Stimulated activated CD8-positive, alpha-beta memory T cell treated with anti-CD3 and anti-CD28 coated beads, Interleukin-7, amount 100 ng/mL, for 48 hours (primary cell): ENCODE results near the gene RB1.

ENCODE experiments used
- DNase-seq, 2 donors: peaks; one replicate each; pipeline ENCODE4 v3.0.0-alpha.2; 2020; ENCODE audit warnings: low read depth in 1 of 2; ENCODE audit errors: extremely low read depth in 1 of 2

RB1 gene

DNA sequence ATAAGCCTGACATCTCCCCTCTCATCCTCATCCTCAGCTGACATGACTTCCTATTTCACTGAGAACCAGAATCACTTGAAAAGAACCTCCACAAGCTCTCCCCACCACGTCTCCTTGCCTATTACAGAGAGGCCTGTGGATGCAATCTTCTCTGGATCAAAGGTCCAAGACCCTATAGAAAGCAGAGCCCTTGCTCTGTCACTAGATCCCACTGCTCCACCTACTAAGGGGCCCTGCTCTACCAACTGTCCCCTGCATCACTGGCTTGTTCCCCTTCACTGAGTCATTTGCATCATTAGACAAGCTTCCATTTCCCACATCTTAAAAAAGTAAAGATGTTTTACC is 188.5 kb downstream of the RB1 start:
- DNase-seq: no peak

DNA sequence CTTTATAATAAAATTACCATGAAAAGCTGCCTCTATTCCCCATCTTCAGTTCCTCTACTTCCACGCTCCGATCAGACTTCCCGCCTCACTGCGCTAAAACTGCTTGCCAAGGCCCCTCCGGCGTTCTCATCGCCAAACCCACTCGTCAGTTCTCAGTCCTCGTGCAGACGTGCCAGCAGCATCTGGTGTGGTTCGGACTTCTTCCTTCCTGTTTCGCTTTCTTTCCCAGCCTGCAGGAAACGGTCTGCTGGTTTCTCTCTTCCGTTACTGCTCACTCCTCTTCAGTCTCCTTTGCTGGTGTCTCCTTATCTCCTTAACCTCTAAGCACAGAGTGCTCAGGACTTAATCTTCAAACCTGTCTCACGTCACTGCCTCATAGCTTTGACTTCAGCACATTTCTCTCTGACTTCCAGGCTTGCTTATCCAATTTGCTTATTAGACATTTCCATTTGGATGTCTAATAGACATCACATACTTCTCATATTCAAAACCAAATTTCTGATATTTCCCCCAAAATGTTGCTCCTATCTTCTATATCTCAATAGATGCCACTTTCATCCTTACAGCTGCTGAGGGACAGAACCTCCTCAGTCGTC is 189.0 kb downstream of the RB1 start:
- peak in 1 of 2 donors; percentile 44 for DNase-seq

DNA sequence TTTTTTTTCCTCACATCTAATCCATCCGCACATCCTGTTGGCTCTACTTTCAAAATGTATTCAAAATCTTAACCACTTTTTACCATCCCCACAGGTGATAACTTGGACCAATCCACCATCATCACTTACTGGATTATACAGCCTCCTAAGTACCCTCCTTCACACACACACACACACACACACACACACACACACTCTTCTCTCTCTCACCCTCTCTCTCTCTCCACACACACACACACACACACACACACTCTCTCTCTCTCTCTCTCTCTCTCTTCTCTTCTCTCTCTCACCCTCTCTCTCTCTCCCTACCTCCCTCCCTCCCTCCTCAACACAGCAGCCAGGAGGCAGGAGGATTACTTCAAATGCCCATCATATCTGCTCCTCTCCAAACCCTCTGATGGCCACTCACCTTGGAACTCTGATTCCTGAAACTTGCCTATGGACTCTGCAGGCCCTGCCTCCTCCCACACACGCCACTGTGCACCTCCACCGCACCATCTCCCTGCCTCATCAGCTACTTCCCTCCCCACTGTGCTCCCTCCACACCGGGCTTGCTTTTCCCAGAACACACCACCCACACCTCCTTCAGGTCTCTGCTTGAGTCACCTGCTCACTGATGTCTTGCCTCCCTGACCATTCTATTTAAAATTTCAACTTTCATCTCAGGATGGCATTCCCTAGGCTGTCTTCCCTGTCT is 189.7 kb downstream of the RB1 start:
- no peak for DNase-seq

DNA sequence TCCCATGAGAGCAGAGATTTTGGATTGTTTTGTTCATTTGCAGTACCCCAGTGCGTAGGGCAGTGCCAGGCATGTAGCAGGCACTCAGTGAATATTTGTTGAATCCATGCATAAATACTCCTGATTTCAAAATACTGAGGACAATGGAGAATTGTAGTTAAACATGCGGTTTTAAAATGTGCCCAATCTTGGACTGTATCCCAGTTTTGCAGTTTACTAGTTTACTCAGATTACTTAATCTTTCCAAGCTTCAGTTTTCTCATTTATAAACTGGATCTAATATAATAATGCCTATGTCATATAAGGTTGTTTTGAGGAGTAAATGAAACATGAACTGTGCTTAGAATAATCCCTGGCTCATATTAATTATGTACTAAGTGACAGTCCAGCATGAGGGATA is 190.3 kb downstream of the RB1 start:
- no peak for DNase-seq

- DNase-seq: no peak
Observed at GRCh38 chr13:48494874-48495273, 191.3 kb downstream of the RB1 start.

- DNase-seq: no peak
Observed at GRCh38 chr13:48496271-48497161, 193.0 kb downstream of the RB1 start.

- no peak for DNase-seq
Observed at GRCh38 chr13:48497669-48498068, 194.1 kb downstream of the RB1 start.

DNA sequence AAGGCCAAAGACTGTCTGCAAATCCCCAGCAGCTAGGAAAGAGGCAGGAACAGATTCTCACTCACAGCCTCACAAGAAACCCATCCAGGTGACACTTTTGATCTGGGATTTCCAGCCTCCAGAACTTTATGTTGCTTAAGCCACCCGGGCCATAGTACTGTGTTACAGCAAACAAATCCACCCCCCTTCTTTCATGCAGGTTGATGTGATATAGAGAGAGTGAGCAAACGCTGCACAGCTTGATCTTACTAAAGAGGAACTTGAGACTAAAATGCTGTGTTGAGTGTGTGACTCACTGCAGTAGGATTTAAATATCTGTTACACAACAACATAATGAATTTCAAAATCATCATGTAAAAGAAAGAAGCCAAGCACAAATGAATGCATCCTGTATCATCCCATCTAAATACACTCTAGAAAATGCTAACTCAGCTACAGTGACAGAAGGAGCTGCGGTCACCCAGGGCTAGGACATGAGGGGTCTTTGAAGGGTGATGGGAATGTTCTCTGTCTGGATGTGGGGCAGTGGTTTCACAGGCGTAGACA is 197.2 kb downstream of the RB1 start:
- no peak for DNase-seq

- DNase-seq: no peak
Observed at GRCh38 chr13:48501705-48502104, 198.2 kb downstream of the RB1 start.

GRCh38 chr13:48502601-48503319 is 199.2 kb downstream of the RB1 start:
- DNase-seq: no peak

DNA sequence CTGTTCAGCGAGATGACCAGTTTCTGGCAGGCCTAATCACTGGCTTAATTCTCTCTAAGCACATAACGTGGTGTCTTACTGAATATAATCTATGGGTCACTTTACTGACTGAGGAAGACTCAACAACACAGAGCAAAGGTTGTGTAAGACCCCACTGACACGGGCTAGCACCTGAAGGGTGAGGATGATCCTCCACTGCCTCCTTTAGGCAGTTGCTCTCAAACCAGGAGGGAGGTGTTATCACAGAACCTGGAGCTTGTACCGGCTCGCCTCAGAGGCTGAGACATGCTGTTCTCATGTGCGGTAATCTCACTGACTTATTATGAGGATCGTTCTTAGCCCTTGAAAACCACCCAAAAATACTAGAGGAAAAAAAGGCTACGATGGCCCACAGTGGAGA is 201.1 kb downstream of the RB1 start:
- DNase-seq: no peak

DNA sequence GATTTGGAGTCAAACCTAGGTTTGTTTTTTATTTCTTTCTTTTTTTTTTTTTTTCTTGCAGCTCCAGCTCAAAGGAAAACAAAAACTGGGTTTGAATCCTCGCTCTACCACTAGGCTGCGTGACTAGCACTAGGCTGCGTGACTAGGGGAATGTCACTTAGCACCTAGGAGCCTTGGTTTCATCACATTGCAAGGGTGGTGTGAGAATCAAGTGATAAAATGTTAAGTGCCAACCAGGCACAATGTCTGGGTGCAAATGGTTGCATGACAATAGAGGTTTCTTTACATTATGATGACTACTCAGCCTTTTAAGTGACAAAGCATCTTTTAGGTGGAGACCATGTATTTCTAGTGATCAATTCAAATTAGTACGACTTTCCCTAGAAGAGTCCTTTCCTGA is 201.5 kb downstream of the RB1 start:
- no peak for DNase-seq

GRCh38 chr13:48505597-48506091 is 202.1 kb downstream of the RB1 start:
- DNase-seq: no peak

DNA sequence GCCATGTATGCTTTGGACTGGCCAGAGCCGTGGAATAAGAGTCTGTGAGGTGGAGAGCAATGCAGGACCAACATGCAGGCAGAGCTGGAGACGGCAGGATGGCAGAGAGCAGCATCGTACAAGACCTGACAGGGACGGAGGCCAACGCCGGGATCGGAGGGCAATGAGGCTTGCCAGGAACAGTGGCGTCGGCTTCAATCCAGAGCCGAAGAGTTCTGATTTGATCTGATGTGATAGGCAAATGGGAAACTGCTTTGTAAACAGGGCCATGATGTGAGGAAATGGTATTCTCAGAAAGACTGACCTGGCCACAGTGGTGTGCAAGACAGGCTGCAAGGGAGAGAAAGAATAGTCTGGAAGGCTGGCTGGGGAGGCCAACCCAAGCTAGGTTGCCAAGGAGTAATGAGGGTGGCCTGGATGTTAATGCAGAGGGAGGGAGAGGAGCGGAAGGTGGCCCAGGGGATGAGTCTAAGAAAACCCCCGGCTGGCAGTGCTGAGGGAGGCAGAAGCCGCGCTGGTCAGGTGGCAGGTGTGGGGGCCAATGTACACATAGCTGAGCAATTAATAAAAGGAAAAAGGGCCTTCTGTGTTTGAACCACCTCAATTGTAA is 202.6 kb downstream of the RB1 start:
- no peak for DNase-seq

DNA sequence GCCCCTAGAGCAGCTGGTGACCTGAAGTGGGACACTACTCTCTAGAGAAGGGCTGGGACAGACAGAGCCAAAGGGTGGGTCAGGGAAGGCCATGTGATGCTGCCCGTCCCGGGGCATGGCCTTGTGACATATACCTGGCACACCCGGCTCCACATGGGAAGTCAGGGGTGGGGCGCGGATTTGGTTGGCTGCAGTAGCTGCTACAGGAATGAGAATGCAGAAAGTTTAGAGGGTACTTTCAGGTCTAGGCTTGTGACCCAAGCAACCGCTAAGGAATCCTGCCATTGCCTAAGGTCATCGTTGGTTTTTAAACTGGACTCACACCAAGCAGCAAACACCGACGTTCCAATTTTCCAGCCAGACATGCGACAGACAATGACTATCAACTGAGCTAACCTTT is 203.5 kb downstream of the RB1 start:
- DNase-seq: no peak

DNA sequence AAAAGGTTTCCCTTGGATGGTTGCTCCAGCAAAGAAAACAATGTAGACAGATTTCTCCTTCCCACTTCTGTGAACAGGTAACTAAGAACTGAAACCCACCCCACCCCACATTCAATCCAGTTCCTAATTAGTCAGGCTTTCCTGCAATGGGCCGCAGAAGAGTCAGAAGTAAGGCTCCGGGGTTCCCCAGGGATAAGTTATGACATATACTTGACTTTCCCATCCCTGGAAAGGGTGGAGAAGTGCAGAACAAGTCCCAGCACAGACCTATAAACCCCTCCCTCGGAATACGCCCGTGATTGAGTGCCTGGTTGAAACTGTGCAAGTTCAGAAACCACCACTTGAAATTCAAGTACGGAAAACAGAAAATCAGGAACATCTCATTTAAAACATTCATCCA is 204.5 kb downstream of the RB1 start:
- no peak for DNase-seq

DNA sequence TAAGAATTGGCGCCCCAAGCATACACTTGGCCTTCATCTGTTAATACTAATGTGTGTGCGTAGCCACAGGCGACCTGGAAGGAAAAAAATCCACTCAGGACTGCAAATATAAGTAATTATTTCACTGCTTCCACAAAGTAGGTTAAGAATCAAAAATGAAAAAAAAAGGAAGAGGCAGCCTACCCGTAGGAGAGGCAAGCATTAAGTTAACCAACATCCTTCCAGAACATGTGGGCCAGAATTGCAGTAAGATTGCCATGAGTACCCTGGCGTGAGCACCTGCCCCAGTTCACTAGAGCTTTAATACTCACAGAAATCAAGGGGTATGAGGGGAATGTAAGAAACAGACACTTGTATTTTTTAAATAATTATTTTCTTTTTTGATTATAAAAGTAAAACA is 207.1 kb downstream of the RB1 start:
- DNase-seq: no peak

- no peak for DNase-seq
Observed at GRCh38 chr13:48511621-48512230, 208.2 kb downstream of the RB1 start.

DNA sequence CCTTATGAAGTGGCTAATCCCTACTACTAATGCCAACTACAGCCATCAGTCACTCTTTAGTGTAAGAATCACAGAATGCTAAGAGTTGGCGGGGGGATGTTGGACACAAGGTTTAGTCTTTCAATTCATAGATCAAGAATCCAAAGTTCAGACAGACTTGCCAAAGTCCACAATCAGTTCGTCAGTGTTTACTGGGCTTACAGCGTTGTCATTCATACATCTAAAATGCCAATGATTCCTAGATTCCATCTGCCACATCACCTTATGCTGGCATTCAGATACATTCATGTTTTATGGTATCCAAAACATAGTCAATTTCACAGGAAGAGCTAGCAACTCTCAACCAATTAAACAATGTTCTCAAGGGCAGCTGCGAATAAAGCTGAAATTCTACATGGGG is 211.2 kb downstream of the RB1 start:
- no peak for DNase-seq

DNA sequence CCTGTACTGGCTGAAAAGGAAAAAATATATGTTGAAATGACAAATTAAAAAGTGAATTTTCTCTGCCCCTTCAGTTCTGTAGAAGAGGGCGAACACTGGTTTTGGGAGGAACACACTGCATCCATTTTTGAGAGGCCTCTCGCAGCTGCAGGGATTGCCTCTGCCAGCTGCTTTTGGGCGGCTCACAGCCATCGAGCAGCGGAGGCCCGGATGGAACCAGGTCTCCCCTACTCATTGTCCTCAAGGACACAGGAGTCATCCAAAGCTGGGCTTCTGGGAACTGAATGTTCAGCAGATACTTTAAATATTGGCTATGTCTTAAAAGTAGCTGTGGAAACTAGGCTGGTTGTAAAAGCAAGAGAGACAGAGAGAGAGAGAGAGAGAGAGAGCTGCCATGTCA is 212.2 kb downstream of the RB1 start:
- DNase-seq: no peak
